T-cell (primary cell): ENCODE measurements around the gene PARD3B. TPM values are rescaled to one million over a fixed set of nuclear protein-coding genes. Genes with fewer than 3 reads are reported as not detected.
"Not testable (repeated sequence)": the region's sequence is repeated elsewhere in the genome, so short reads cannot be mapped to it uniquely, and the experiment has no call there.

Experiments
- ATAC-seq, 4 experiments: fragments of 200-7000 bp in 3 of 4; fragments of 150-1000 bp in 1 of 4; cut with Tn5 transposase; replicated peaks in 1 of 4; 1 replicate in 3 of 4; 2 replicates in 1 of 4; pipeline ENCODE4 v1.10.0; 2021; ENCODE audit warnings: moderate library complexity in 3 of 4, mild to moderate bottlenecking in 2 of 4, moderate number of reproducible peaks in 1 of 4
- CTCF ChIA-PET, 2 donors: fragments of 300-600 bp; sonication (Branson Sonifier 250); formaldehyde crosslinking; loops; one replicate each; lab custom pipeline; 2022; ENCODE audit warnings: antibody characterized with exemption in 2 of 2; lab: Charles Lee
- POLR2A ChIA-PET, 2 donors: fragments of 300-600 bp; sonication (Branson Sonifier 250); formaldehyde crosslinking; loops; one replicate each; lab custom pipeline; 2022; ENCODE audit warnings: antibody characterized with exemption in 2 of 2; lab: Charles Lee
- DNase-seq, 35 experiments: peaks; one replicate each; pipeline versions ENCODE4 v3.0.0 to v3.0.0-alpha.2; 2013 to 2023
- H3K27ac ChIP-seq: one replicate; pipeline ENCODE4 v1.5.1; 2013; ENCODE audit warnings: low read length
- H3K27me3 ChIP-seq, 2 experiments: replicated peaks in 1 of 2; 1 replicate in 1 of 2; 2 replicates in 1 of 2; pipeline versions ENCODE4 v1.6.1 to v1.7.0; 2013; ENCODE audit warnings: low read length in 1 of 2, mixed read lengths in 1 of 2; ENCODE audit not compliant: control insufficient read depth in 2 of 2, insufficient read depth in 2 of 2; ENCODE audit errors: extremely low read depth in 1 of 2
- H3K36me3 ChIP-seq, 2 donors: 1 replicate in 1 of 2; 2 replicates in 1 of 2; pipeline versions ENCODE4 v1.6.1 to v1.7.0; 2013; ENCODE audit warnings: low read length in 1 of 2; ENCODE audit not compliant: control insufficient read depth in 2 of 2, insufficient read depth in 1 of 2; ENCODE audit errors: extremely low read depth in 1 of 2
- H3K4me1 ChIP-seq, 2 experiments: 1 replicate in 1 of 2; 2 replicates in 1 of 2; pipeline versions ENCODE4 v1.6.1 to v1.7.0; 2013; ENCODE audit warnings: low read length in 2 of 2, mixed read lengths in 1 of 2; ENCODE audit not compliant: insufficient read depth in 2 of 2, control insufficient read depth in 1 of 2; ENCODE audit errors: extremely low read depth in 1 of 2
- H3K4me3 ChIP-seq, 2 donors: 1 replicate in 1 of 2; 2 replicates in 1 of 2; pipeline versions ENCODE4 v1.5.1 to v1.7.0; 2013; ENCODE audit warnings: mild to moderate bottlenecking in 2 of 2, low read length in 1 of 2, moderate library complexity in 1 of 2; ENCODE audit not compliant: control insufficient read depth in 1 of 2; ENCODE audit errors: extremely low read depth in 1 of 2
- H3K9me3 ChIP-seq: 2 replicates; pipeline ENCODE4 v1.7.0; 2013
- H3K27ac Mint-ChIP-seq, 2 donors: one replicate each; pipeline ENCODE4 v1.8.0; 2020 to 2021; ENCODE audit warnings: mild to moderate bottlenecking in 2 of 2, mixed read lengths in 2 of 2
- H3K27me3 Mint-ChIP-seq, 2 donors: one replicate each; pipeline ENCODE4 v1.8.0; 2021 to 2022; ENCODE audit warnings: mixed read lengths in 2 of 2
- H3K36me3 Mint-ChIP-seq: one replicate; pipeline ENCODE4 v1.8.0; 2021; ENCODE audit warnings: mixed read lengths
- H3K4me1 Mint-ChIP-seq, 3 donors: one replicate each; pipeline ENCODE4 v1.8.0; 2020 to 2022; ENCODE audit warnings: mixed read lengths in 3 of 3, mild to moderate bottlenecking in 1 of 3
- H3K4me3 Mint-ChIP-seq, 3 donors: one replicate each; pipeline ENCODE4 v1.8.0; 2020 to 2022; ENCODE audit warnings: mild to moderate bottlenecking in 3 of 3, mixed read lengths in 3 of 3, moderate library complexity in 3 of 3
- H3K9me3 Mint-ChIP-seq, 3 donors: one replicate each; pipeline ENCODE4 v1.8.0; 2020 to 2022; ENCODE audit warnings: mixed read lengths in 3 of 3
- WGBS: methylation state at CpG from one replicate; pipeline ENCODE4 v1.1.5; 2013; ENCODE audit warnings: missing lambda C conversion rate; ENCODE audit not compliant: insufficient coverage; 5-methylcytosine and 5-hydroxymethylcytosine counted together
- total RNA-seq, 35 experiments: library from RNA in 6 of 35; stranded (reverse) in 6 of 35; fragments of 120-200 nt in 1 of 35; gene quantifications; one replicate each; pipeline versions ENCODE4 v1.2.1 to v1.2.4 and lab custom pipeline; 2013 to 2026

Gene PARD3B
- total RNA-seq, 5 donors from 2014 or later (not counting 1 experiment from before 2014, with no cell fraction given) = 0.75 to 2.0 (median 1.6) TPM

- no peak for ATAC-seq
- Histone ChIP-seq H3K27ac (no peak overlapping the region), H3K36me3 (no peaks in the 10 kb centered on the region), H3K9me3 (no peaks in the 10 kb centered on the region), H3K4me3 (no peak overlapping the region), H3K4me1 (no peaks in the 10 kb centered on the region), H3K27me3 (peaks cover 0 to 6% of the 10 kb centered on the region in 2 experiments)
- no peaks in the 10 kb centered on the region for H3K9me3 Mint-ChIP-seq
- no peak for DNase-seq
- H3K27me3 Mint-ChIP-seq = peaks cover 3 to 13% of the 10 kb centered on the region in 2 donors
- CTCF ChIA-PET = no interaction called here
- POLR2A ChIA-PET = no interaction called here
- no peak overlapping the region for H3K27ac Mint-ChIP-seq
- H3K4me3 Mint-ChIP-seq = no peak overlapping the region
- 90% methylated on average over 2 of the region's 3 CpGs for WGBS
- no peaks in the 10 kb centered on the region for H3K36me3 Mint-ChIP-seq
- peaks cover 0 to 7% (median 3%) of the 10 kb centered on the region in 3 donors for H3K4me1 Mint-ChIP-seq
Measured at GRCh38 chr2:204550751-204551511, 5.7 kb downstream of the PARD3B start.

GRCh38 chr2:204551512-204551863 is 6.2 kb downstream of the PARD3B start:
- CTCF ChIA-PET = no interaction called here
- Mint-ChIP-seq H3K4me1 (peaks cover 0 to 2% (median 0%) of the 10 kb centered on the region in 3 donors), H3K9me3 (no peaks in the 10 kb centered on the region), H3K27ac (no peak overlapping the region), H3K4me3 (no peak overlapping the region), H3K36me3 (no peaks in the 10 kb centered on the region), H3K27me3 (peaks cover 2 to 8% of the 10 kb centered on the region in 2 donors)
- no peaks in the 10 kb centered on the region for H3K9me3 ChIP-seq
- no peaks in the 10 kb centered on the region for H3K4me1 ChIP-seq
- H3K36me3 ChIP-seq = no peaks in the 10 kb centered on the region
- WGBS = 81% methylated on average over 3 of the region's 3 CpGs
- POLR2A ChIA-PET = no interaction called here
- no peak overlapping the region for H3K27ac ChIP-seq
- no peak overlapping the region for H3K4me3 ChIP-seq
- H3K27me3 ChIP-seq = peaks cover 0 to under 1% of the 10 kb centered on the region in 2 experiments
- ATAC-seq (no peak), DNase-seq (no peak)

GRCh38 chr2:204557604-204558003 is 12.3 kb downstream of the PARD3B start:
- CTCF ChIA-PET = no interaction called here
- peaks cover 4% of the 10 kb centered on the region for H3K36me3 Mint-ChIP-seq

GRCh38 chr2:204559358-204559757 is 14.1 kb downstream of the PARD3B start:
- H3K4me3 Mint-ChIP-seq, H3K27me3 ChIP-seq, H3K36me3 Mint-ChIP-seq, H3K27ac Mint-ChIP-seq, DNase-seq, ATAC-seq, POLR2A ChIA-PET, H3K9me3 Mint-ChIP-seq, H3K4me3 ChIP-seq, H3K9me3 ChIP-seq, CTCF ChIA-PET, H3K36me3 ChIP-seq, H3K27ac ChIP-seq, H3K4me1 Mint-ChIP-seq, H3K4me1 ChIP-seq: not testable (repeated sequence)
- H3K27me3 Mint-ChIP-seq = peaks cover 9 to 14% of the 10 kb centered on the region in 2 donors

More at GRCh38 chr2:204557604-204558003, 12.3 kb downstream of the PARD3B start:
- Histone ChIP-seq H3K27me3 (no peaks in the 10 kb centered on the region), H3K9me3 (no peaks in the 10 kb centered on the region), H3K4me1 (no peaks in the 10 kb centered on the region), H3K4me3 (no peak overlapping the region), H3K27ac (no peak overlapping the region), H3K36me3 (no peaks in the 10 kb centered on the region)
- POLR2A ChIA-PET = no interaction called here
- DNase-seq (no peak), ATAC-seq (no peak)
- Mint-ChIP-seq H3K27ac (no peak overlapping the region), H3K27me3 (peaks cover 4 to 16% of the 10 kb centered on the region in 2 donors), H3K4me3 (no peak overlapping the region), H3K9me3 (peaks cover 0 to 8% (median 0%) of the 10 kb centered on the region in 3 donors), H3K4me1 (peaks cover 0 to 2% (median 0%) of the 10 kb centered on the region in 3 donors)
- no CpG with 5 or more reads among the region's 1 CpG for WGBS

- Mint-ChIP-seq H3K36me3 (peaks cover 4% of the 10 kb centered on the region), H3K4me3 (no peak overlapping the region), H3K27me3 (peaks cover 9 to 10% of the 10 kb centered on the region in 2 donors), H3K27ac (no peak overlapping the region), H3K4me1 (peaks cover 0 to 2% (median 0%) of the 10 kb centered on the region in 3 donors), H3K9me3 (peaks cover 0 to 8% (median 0%) of the 10 kb centered on the region in 3 donors)
- 85% methylated on average over 3 of the region's 3 CpGs for WGBS
- Histone ChIP-seq H3K4me3 (no peak overlapping the region), H3K27ac (no peak overlapping the region), H3K4me1 (no peaks in the 10 kb centered on the region), H3K9me3 (no peaks in the 10 kb centered on the region), H3K27me3 (no peaks in the 10 kb centered on the region), H3K36me3 (no peaks in the 10 kb centered on the region)
- DNase-seq (no peak), ATAC-seq (no peak)
- CTCF ChIA-PET = no interaction called here
- POLR2A ChIA-PET = no interaction called here
Measured at GRCh38 chr2:204560902-204561301, 15.6 kb downstream of the PARD3B start.

- ChIA-PET CTCF (no interaction called here), POLR2A (no interaction called here)
- Histone ChIP-seq H3K4me1 (no peaks in the 10 kb centered on the region), H3K36me3 (no peaks in the 10 kb centered on the region), H3K27me3 (no peaks in the 10 kb centered on the region), H3K27ac (no peak overlapping the region), H3K9me3 (no peaks in the 10 kb centered on the region), H3K4me3 (no peak overlapping the region)
- ATAC-seq (no peak), DNase-seq (no peak)
- WGBS = 94% methylated on average over 6 of the region's 8 CpGs
- Mint-ChIP-seq H3K4me1 (peaks cover 0 to 2% (median 0%) of the 10 kb centered on the region in 3 donors), H3K27me3 (peaks cover 7 to 10% of the 10 kb centered on the region in 2 donors), H3K4me3 (no peak overlapping the region), H3K9me3 (peaks cover 0 to 8% (median 0%) of the 10 kb centered on the region in 3 donors), H3K36me3 (peaks cover 4% of the 10 kb centered on the region), H3K27ac (no peak overlapping the region)
Measured at GRCh38 chr2:204561771-204562170, 16.5 kb downstream of the PARD3B start.
